ENCODE measurements around the gene PAPPA2. TPM values are rescaled to one million over a fixed set of nuclear protein-coding genes. Genes with fewer than 3 reads are reported as not detected.

Gene PAPPA2
- total and polyA plus RNA-seq, 9 of the 15 experiments (the other 6 are each of a cell fraction or from before 2014, with no cell fraction given), result 0.01 to 0.15 (median 0.05) TPM; not detected in 2

DNA sequence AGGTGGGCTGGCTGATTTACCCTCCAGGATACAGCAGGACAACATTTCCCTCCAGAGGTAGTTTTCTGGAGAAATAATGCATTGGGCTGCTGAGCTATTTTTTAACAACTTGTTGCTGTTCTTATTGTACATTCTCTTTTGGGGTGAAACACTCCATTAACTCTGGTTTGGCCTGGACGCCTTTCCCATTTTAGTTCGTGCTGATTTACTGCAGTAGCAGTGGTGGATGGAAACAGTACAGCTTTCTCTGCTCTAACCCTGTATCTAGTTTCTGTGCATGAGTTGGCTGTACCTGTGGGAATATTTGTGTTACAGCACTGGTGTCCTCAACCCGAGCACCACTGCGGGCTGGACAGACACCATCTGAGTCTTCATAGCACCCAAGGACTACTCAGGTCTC is 376.2 kb downstream of the PAPPA2 start:
- POLR2A ChIA-PET, result interaction anchor here (0.6 kb wide), 1 partner anchor 42 kb away, joined by 3 read pairs; no protein-coding TSS in a partner anchor
- no peak for DNase-seq (ENCODE audit: extremely low read depth in 1 of 4, low spot score in 3 of 4)
- intact Hi-C loops (cut with micrococcal nuclease) (no loop called here), in situ Hi-C loops (cut with MboI) (no loop called here)
- no peaks in the 10 kb centered on the region for H3K4me1 ChIP-seq (replicated peaks in 1 of 2; ENCODE audit: control insufficient read depth in 2 of 2, insufficient read depth in 2 of 2, low read length in 2 of 2)
- CTCF ChIA-PET (ENCODE audit: low intra/inter-chr PET ratio), result no interaction called here
- no peak overlapping the region for H2AFZ ChIP-seq (ENCODE audit: low read depth, low read length)
- no peak overlapping the region for H3K27ac ChIP-seq (ENCODE audit: extremely low read depth, low read depth, low read length)
- no peaks in the 10 kb centered on the region for H3K79me2 ChIP-seq (ENCODE audit: control insufficient read depth, insufficient read depth, low read length)
- H3K4me2 ChIP-seq (ENCODE audit: insufficient read depth, low read length), result no peak overlapping the region
- no peak overlapping the region for H3K4me3 ChIP-seq
- WGBS (ENCODE audit: insufficient coverage, low coverage, missing lambda C conversion rate), result 4% methylated on average over 4 of the region's 4 CpGs
- FAIRE-seq, result no peak
- H3K9me3 ChIP-seq (replicated peaks; ENCODE audit: control insufficient read depth, insufficient read depth, low read depth, low read length), result no peaks in the 10 kb centered on the region
- no TSS peak for BruUV-seq (replicated peaks)
- peaks cover 6 to 14% of the 10 kb centered on the region in 2 experiments; a peak in 4 of 5 replicates for H3K27me3 ChIP-seq (ENCODE audit: control insufficient read depth in 2 of 2, insufficient read depth in 2 of 2, low read length in 2 of 2)
- H3K36me3 ChIP-seq (ENCODE audit: control insufficient read depth, insufficient read depth, low read length), result no peaks in the 10 kb centered on the region
- H3K9ac ChIP-seq (ENCODE audit: insufficient read depth in 1 of 2, low read depth in 2 of 2, low read length in 2 of 2), result no peak overlapping the region
- H4K20me1 ChIP-seq (replicated peaks; ENCODE audit: control insufficient read depth, insufficient read depth, low read length), result no peaks in the 10 kb centered on the region
- H3K9me1 ChIP-seq (ENCODE audit: control insufficient read depth, insufficient read depth, low read length), result no peaks in the 10 kb centered on the region
- no peak for ATAC-seq
- no peak for TF ChIP-seq MBD2 (IDR thresholded peaks at IDR 0.05; ENCODE audit: borderline replicate concordance, low read depth)
- TF ChIP-seq TRIM28 (IDR thresholded peaks at IDR 0.05), result no peak
- TF ChIP-seq ZNF696 (CRISPR knock-in tag; conservative IDR thresholded peaks at IDR 0.05), result no peak
- no peak for TF ChIP-seq ZNF175 (CRISPR knock-in tag; IDR thresholded peaks at IDR 0.05; ENCODE audit: low read depth)
- TF ChIP-seq FIP1L1 (IDR thresholded peaks at IDR 0.05; ENCODE audit: low read depth, low read length, poor library complexity, severe bottlenecking), result no peak
- TF ChIP-seq, protein P1, sequence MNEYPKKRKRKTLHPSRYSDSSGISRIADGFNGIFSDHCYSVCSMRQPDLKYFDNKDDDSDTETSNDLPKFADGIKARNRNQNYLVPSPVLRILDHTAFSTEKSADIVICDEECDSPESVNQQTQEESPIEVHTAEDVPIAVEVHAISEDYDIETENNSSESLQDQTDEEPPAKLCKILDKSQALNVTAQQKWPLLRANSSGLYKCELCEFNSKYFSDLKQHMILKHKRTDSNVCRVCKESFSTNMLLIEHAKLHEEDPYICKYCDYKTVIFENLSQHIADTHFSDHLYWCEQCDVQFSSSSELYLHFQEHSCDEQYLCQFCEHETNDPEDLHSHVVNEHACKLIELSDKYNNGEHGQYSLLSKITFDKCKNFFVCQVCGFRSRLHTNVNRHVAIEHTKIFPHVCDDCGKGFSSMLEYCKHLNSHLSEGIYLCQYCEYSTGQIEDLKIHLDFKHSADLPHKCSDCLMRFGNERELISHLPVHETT (CRISPR knock-in tag; conservative IDR thresholded peaks at IDR 0.05 in 1 of 2, IDR thresholded peaks at IDR 0.05 in 1 of 2), result no peak
- TF ChIP-seq, protein P2, sequence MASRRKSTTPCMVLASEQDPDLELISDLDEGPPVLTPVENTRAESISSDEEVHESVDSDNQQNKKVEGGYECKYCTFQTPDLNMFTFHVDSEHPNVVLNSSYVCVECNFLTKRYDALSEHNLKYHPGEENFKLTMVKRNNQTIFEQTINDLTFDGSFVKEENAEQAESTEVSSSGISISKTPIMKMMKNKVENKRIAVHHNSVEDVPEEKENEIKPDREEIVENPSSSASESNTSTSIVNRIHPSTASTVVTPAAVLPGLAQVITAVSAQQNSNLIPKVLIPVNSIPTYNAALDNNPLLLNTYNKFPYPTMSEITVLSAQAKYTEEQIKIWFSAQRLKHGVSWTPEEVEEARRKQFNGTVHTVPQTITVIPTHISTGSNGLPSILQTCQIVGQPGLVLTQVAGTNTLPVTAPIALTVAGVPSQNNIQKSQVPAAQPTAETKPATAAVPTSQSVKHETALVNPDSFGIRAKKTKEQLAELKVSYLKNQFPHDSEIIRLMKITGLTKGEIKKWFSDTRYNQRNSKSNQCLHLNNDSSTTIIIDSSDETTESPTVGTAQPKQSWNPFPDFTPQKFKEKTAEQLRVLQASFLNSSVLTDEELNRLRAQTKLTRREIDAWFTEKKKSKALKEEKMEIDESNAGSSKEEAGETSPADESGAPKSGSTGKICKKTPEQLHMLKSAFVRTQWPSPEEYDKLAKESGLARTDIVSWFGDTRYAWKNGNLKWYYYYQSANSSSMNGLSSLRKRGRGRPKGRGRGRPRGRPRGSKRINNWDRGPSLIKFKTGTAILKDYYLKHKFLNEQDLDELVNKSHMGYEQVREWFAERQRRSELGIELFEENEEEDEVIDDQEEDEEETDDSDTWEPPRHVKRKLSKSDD (conservative IDR thresholded peaks at IDR 0.05; ENCODE audit: low read length), result no peak
- TF ChIP-seq POLR2G (IDR thresholded peaks at IDR 0.05; ENCODE audit: low read depth, low read length), result no peak
- TF ChIP-seq PTRF (tag; IDR thresholded peaks at IDR 0.05), result no peak
- no peak for TF ChIP-seq PHF21A (IDR thresholded peaks at IDR 0.05; ENCODE audit: borderline replicate concordance, low read depth)
